Adrenal gland (tissue), 12 donors: ENCODE results near the gene DPP6. TPM values are rescaled to one million over a fixed set of nuclear protein-coding genes. Genes with fewer than 3 reads are reported as not detected.
"Not testable (repeated sequence)": the region's sequence is repeated elsewhere in the genome, so short reads cannot be mapped to it uniquely, and the experiment has no call there.

Source experiments
- DNase-seq, 7 donors: peaks; one replicate each; pipeline ENCODE4 v3.0.0-alpha.2; 2019 to 2020
- H3K27ac ChIP-seq, 5 donors: fragments of 200-600 bp; sonication (generic) in 4 of 5; 1 replicate in 3 of 5; 2 replicates in 2 of 5; pipeline versions ENCODE4 v1.5.1 to v1.8.0; 2016 to 2020; ENCODE audit warnings: mild to moderate bottlenecking in 1 of 5
- H3K27me3 ChIP-seq: fragments of 200-600 bp; 2 replicates; pipeline ENCODE4 v1.8.0; 2021
- H3K36me3 ChIP-seq, 2 donors: fragments of 200-600 bp; replicated peaks in 1 of 2; 1 replicate in 1 of 2; 2 replicates in 1 of 2; pipeline versions ENCODE4 v1.5.1 to v1.8.0; 2018 to 2022
- H3K4me1 ChIP-seq, 2 donors: fragments of 200-600 bp; replicated peaks in 1 of 2; 1 replicate in 1 of 2; 2 replicates in 1 of 2; pipeline versions ENCODE4 v1.5.1 to v1.8.0; 2018 to 2021
- H3K4me3 ChIP-seq, 4 donors: fragments of 200-600 bp; sonication (generic) in 3 of 4; one replicate each; pipeline ENCODE4 v1.5.1; 2016 to 2018
- H3K9me3 ChIP-seq, 3 donors: fragments of 200-600 bp; sonication (generic) in 1 of 3; replicated peaks in 1 of 3; 1 replicate in 2 of 3; 2 replicates in 1 of 3; pipeline versions ENCODE4 v1.5.1 to v1.8.0; 2016 to 2021
- POLR2A ChIP-seq, 2 donors: fragments of 450-650 bp; IDR thresholded peaks; one replicate each; pipeline ENCODE4 v1.6.1; 2017; ENCODE audit warnings: antibody characterized with exemption in 2 of 2, mild to moderate bottlenecking in 2 of 2, moderate library complexity in 1 of 2
- WGBS, 4 donors: extraction: QIAGEN DNeasy Blood & Tissue Kit in 2 of 4; methylation state at CpG; one replicate each; pipeline versions ENCODE4 v1.1.5 to v1.1.7; 2013 to 2017; 5-methylcytosine and 5-hydroxymethylcytosine counted together
- intact Hi-C, 2 donors: fragments of 100-400 bp; cut with DNase I; formaldehyde crosslinking; loops; one replicate each; pipeline versions ENCODE4 v1.14.1 to v1.15.0; 2022 to 2023
- polyA plus RNA-seq, 3 donors: library from polyadenylated mRNA; stranded (reverse); fragments of 200-250 nt in 2 of 3; fragments of 350-450 nt in 1 of 3; fragmentation: Illumina TruSeq in 1 of 3; extraction: RNeasy Lipid Tissue Mini Kit (QIAGEN cat#74804) in 1 of 3; gene quantifications; one replicate each; pipeline ENCODE4 v1.2.3, GENCODE V29; 2013 to 2014
- total RNA-seq, 9 donors: library from RNA; depleted of rRNA in 4 of 9; stranded (reverse); fragments of >200 nt in 4 of 9; fragments of 120-200 nt in 1 of 9; fragmentation: NEBNext Ultra II Directional in 1 of 9; extraction: Animal tissue kit (Norgen Biotek cat#: 25700) in 1 of 9; gene quantifications; one replicate each; pipeline versions ENCODE4 v1.1.0 to v1.2.4, GENCODE V29; 2013 to 2023
- TF ChIP-seq, protein P1 (sequence below), 6 experiments: fragments of 450-650 bp in 4 of 6; fragments of 200-600 bp in 2 of 6; sonication (generic) in 1 of 6; IDR thresholded peaks; 1 replicate in 5 of 6; 2 replicates in 1 of 6; pipeline versions ENCODE4 v1.5.1 to v1.8.0; 2016 to 2021; ENCODE audit warnings: antibody characterized with exemption in 6 of 6, mild to moderate bottlenecking in 2 of 6, moderate library complexity in 1 of 6
- donor health status: healthy with polysubstance abuse.
- donor health status: Bipolar disorder and iron deficiency.
- donor health status: DM: yes; HTN: yes; CAD: no.
- donor health status: DM: no; HTN: no; CAD: no.
- donor health status: DM: no; HTN: no; CAD: no.
- donor health status: DM: yes; HTN: yes; CAD: no.

DPP6 gene
- total and polyA plus RNA-seq, 12 donors: 0.39 to 13.1 (median 5.1) TPM

DNA sequence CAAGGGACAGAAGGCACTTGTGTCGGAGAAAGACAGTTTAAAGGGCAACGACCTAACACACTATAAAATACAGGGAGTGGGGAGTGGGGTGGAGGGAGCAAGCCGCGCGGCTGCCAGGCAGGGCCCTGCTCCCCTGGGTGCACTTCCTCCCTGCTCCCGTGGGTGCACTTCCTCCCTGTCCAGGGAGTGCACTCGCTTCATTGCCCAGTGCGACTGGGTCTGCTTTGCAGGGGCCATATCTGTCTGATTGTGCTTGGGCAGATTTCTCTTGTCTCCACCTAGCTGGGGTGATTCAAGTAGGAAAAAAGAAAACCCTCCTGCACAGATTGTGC, 94.5 kb downstream of the DPP6 start:
- H3K9me3 ChIP-seq, H3K27me3 ChIP-seq, H3K36me3 ChIP-seq, H3K27ac ChIP-seq, intact Hi-C loops, H3K4me3 ChIP-seq, H3K4me1 ChIP-seq, DNase-seq: not testable (repeated sequence)
- 45 to 100% (median 71%) methylated on average over 1 to 6 of the region's 8 CpGs for WGBS, 4 donors

DNA sequence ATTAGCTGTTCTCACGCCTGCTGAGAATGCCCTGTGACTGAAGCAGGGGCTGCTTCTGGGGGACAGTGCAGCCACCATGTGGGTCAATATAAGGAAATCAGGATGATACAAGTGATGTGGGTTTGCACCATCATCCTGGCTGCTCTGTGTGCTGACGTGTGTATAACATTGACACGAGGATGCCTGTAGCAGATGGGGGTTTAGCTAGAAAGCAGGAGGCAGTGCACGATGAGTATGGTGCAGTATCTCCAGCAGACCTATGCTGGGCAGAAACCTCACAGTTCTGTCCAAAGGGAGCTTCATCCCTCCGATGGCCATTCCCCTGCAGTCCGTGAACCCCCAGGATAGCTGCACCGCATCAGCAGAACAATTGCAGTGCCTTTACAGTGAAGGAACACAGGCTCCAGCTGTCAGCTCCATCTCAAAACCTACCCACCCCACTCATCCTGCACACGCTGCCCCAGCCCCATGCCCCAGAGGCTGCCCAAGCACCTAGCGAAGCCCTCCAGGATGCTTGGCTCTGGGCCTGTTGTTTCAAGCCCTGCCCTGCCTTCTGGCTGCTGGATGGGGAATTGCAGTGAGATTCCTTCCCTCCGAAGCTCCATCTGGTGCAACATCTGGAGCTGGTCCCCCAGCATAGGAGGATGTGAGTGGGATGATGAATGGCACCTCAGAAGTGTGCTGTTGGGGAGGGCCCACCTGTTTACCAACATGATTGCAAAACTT, 96.8 kb downstream of the DPP6 start:
- H3K36me3 ChIP-seq, H3K9me3 ChIP-seq, H3K27ac ChIP-seq, H3K4me3 ChIP-seq, intact Hi-C loops, DNase-seq, H3K27me3 ChIP-seq, H3K4me1 ChIP-seq: not testable (repeated sequence)
- WGBS, 4 donors: 67 to 87% (median 80%) methylated on average over 2 to 9 of the region's 10 CpGs

DNA sequence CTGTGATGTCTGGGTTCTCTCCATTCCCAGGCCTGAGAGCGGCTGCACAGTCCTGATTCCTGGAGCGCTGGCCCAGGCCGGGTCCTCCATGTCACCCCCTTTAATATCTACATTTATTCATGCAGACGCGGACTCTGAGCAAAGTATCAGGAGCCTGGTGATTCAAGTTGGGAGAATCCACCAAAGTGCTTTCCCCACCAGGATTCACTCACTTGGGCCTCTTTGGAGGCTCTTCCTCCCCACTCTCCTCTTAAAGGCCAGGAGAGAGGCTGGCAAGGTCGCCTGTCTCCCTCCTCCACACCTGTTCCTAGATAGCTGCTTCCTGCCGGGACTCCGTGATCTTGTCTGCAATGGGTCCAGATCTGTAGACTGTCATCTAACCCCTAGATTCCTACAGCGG, 98.5 kb downstream of the DPP6 start:
- H3K4me3 ChIP-seq, H3K27me3 ChIP-seq, DNase-seq, H3K36me3 ChIP-seq, H3K9me3 ChIP-seq, H3K27ac ChIP-seq, intact Hi-C loops, H3K4me1 ChIP-seq: not testable (repeated sequence)
- 83 to 92% (median 88%) methylated on average over 6 to 9 of the region's 9 CpGs for WGBS, 4 donors

DNA sequence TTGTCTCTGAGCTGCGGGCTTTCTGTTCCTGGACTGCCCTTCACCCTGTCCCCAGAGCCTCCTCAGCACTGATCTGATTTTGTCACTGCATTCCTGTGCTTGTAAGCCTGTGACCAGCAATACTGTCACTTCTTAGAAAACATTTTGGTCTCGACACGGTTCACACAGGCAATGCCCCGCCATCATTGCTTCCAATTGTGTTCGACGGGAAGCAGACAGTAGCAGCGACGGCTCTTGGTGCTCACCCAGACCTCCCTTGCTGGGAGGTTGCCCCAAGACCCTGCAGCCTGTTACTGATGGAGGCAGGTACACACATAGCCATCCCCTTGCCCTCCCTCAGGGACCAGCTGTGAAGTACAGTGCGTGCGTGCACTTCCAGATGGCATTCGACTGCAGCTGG, 99.1 kb downstream of the DPP6 start:
- H3K9me3 ChIP-seq, H3K4me3 ChIP-seq, H3K27ac ChIP-seq, H3K36me3 ChIP-seq, H3K4me1 ChIP-seq, H3K27me3 ChIP-seq, intact Hi-C loops, DNase-seq: not testable (repeated sequence)
- 82 to 90% (median 86%) methylated on average over 9 to 11 of the region's 11 CpGs for WGBS, 4 donors

DNA sequence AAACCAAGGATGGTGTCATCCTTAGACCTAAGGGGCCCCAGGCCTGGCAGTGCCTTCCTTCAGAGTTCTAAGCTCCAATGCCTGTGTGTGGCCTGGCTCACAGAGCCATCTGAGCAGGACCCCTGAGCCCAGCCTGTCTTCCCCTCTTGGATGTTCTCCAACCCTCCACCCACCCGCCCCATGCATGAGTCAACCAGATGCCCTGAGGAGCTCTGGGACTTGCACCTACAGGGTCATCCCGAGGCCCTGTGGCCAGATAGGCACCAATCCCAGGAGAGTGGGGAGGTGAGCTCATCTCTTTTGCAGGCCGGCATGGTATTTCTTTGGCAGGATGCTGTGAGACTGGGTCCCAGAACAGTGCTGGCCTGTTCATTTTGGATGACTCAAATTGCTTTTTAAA, 103.7 kb downstream of the DPP6 start:
- H3K4me1 ChIP-seq, H3K36me3 ChIP-seq, intact Hi-C loops, DNase-seq, H3K27ac ChIP-seq, H3K4me3 ChIP-seq, H3K9me3 ChIP-seq, H3K27me3 ChIP-seq: not testable (repeated sequence)
- 30 to 74% (median 59%) methylated on average over 2 to 3 of the region's 3 CpGs for WGBS, 4 donors

DNA sequence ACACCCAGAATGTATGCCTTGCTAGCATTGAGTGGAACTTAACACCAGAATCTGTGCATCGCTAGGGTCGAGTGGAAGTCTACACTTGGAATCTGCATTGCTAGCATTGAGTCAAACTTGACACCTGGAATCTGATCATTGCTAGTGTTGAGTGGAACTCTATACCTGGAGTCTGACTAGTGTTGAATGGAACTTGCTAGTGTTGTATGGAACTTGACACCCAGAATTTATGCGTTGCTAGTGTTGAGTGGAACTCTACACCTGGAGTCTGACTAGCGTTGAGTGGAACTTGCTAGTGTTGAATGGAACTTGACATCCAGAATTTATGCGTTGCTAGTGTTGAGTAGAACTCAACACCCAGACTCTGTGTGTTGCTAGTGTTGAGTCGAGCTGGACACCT, 110.7 kb downstream of the DPP6 start:
- H3K27ac ChIP-seq, H3K4me1 ChIP-seq, DNase-seq, H3K4me3 ChIP-seq, H3K36me3 ChIP-seq, H3K27me3 ChIP-seq, intact Hi-C loops, H3K9me3 ChIP-seq: not testable (repeated sequence)
- 83 to 89% (median 88%) methylated on average over 4 to 5 of the region's 6 CpGs for WGBS, 4 donors

DNA sequence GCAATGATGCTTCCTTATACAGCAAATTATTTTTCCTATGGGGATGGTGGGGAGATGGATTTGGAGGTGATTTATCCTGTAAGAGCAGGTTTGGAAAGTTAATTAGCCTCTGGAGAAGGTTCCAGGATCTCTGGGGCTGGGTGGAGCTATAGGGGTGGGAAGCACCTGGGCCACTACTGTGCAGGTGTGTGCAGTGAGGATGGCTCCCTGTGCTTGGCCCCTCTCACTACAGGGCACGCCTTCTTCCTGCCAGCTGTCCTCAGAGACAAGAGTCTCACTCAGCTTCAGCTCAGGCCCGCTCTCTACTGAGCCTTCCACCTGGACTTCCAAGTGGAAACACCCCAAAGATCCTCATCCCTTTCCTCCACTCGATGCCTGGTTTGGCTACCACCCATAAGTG, 111.4 kb downstream of the DPP6 start:
- WGBS, 4 donors: 47 to 80% (median 71%) methylated on average over 1 to 2 of the region's 3 CpGs; no CpG with 5 or more reads in 1 of the 4 donors
- H3K27me3 ChIP-seq, intact Hi-C loops, H3K4me1 ChIP-seq, H3K27ac ChIP-seq, H3K4me3 ChIP-seq, DNase-seq, H3K9me3 ChIP-seq, H3K36me3 ChIP-seq: not testable (repeated sequence)

DNA sequence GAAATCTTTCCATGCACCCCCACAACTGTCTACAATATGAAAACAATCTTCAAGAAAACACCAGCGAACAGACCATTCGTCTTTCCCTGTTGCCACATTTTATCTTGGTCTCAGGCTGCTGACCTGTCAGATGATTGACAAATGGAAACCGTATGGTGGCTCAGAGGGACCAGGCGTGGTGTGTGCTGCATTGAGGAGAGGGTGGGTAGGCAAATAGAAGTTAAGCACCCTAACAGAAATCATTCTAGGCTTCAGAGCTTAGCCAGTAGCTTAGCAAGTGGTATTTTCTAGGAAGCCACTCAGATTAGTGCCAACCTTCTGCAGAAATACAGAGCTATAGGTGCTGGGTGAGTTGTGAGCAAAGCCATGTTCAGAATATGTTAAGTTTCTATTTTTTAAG, 114.9 kb downstream of the DPP6 start:
- DNase-seq: no peak
- no peak overlapping the region for H3K27ac ChIP-seq

More for the DNA sequence above, 114.9 kb downstream of the DPP6 start:
- Histone ChIP-seq H3K27me3 (no peaks in the 10 kb centered on the region), H3K36me3 (no peaks in the 10 kb centered on the region), H3K9me3 (no peaks in the 10 kb centered on the region), H3K4me1 (no peaks in the 10 kb centered on the region), H3K4me3 (no peak overlapping the region)
- no peak for TF ChIP-seq POLR2A (IDR thresholded peaks at IDR 0.05)
- TF ChIP-seq, protein P1, sequence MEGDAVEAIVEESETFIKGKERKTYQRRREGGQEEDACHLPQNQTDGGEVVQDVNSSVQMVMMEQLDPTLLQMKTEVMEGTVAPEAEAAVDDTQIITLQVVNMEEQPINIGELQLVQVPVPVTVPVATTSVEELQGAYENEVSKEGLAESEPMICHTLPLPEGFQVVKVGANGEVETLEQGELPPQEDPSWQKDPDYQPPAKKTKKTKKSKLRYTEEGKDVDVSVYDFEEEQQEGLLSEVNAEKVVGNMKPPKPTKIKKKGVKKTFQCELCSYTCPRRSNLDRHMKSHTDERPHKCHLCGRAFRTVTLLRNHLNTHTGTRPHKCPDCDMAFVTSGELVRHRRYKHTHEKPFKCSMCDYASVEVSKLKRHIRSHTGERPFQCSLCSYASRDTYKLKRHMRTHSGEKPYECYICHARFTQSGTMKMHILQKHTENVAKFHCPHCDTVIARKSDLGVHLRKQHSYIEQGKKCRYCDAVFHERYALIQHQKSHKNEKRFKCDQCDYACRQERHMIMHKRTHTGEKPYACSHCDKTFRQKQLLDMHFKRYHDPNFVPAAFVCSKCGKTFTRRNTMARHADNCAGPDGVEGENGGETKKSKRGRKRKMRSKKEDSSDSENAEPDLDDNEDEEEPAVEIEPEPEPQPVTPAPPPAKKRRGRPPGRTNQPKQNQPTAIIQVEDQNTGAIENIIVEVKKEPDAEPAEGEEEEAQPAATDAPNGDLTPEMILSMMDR (IDR thresholded peaks at IDR 0.05): no peak
- intact Hi-C loops: no loop called here
- 5 to 23% (median 20%) methylated on average over 2 to 3 of the region's 4 CpGs for WGBS, 4 donors
